Measurements from ENCODE around the gene YIPF3.
A peak's percentile ranks its signal among the peaks of the same experiment; 100 is the strongest.

Gene YIPF3

DNA sequence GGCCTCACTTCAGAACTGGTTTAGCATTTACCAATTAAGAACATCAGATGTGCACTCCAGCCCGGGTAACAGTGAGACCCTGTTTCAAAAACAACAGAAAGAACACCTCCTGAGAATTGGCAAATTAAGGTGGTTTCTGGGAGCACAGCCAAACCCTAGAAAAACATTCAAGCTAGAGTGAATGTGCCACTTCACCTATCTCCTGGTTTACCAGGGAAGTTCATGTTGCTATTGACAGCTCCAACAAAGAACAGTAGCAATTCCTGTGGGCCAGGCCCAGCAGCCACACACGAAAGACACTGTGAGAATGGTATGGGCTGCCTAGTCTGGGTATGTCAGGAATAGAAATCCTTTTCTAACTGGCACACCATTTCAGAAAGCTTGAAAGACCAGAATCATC is 5.1 kb upstream of the YIPF3 start:
- TF ChIP-seq ARNTL (CRISPR knock-in tag; IDR thresholded peaks at IDR 0.05; ENCODE audit: borderline replicate concordance, low read depth), result no peak
- no peak for TF ChIP-seq ZNF70 (CRISPR knock-in tag; IDR thresholded peaks at IDR 0.05)
- TF ChIP-seq, protein P1, sequence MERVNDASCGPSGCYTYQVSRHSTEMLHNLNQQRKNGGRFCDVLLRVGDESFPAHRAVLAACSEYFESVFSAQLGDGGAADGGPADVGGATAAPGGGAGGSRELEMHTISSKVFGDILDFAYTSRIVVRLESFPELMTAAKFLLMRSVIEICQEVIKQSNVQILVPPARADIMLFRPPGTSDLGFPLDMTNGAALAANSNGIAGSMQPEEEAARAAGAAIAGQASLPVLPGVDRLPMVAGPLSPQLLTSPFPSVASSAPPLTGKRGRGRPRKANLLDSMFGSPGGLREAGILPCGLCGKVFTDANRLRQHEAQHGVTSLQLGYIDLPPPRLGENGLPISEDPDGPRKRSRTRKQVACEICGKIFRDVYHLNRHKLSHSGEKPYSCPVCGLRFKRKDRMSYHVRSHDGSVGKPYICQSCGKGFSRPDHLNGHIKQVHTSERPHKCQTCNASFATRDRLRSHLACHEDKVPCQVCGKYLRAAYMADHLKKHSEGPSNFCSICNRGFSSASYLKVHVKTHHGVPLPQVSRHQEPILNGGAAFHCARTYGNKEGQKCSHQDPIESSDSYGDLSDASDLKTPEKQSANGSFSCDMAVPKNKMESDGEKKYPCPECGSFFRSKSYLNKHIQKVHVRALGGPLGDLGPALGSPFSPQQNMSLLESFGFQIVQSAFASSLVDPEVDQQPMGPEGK (CRISPR knock-in tag; IDR thresholded peaks at IDR 0.05; ENCODE audit: borderline replicate concordance), result no peak
- no peak for TF ChIP-seq ZNF565 (CRISPR knock-in tag; conservative IDR thresholded peaks at IDR 0.05; ENCODE audit: low read depth)
- TF ChIP-seq CSDC2 (CRISPR knock-in tag; IDR thresholded peaks at IDR 0.05), result no peak
- TF ChIP-seq ISL1 (CRISPR knock-in tag; IDR thresholded peaks at IDR 0.05), result no peak
- TF ChIP-seq SNAI2 (CRISPR knock-in tag; IDR thresholded peaks at IDR 0.05), result no peak
- TF ChIP-seq PPARA (CRISPR knock-in tag; IDR thresholded peaks at IDR 0.05; ENCODE audit: borderline replicate concordance), result no peak
- TF ChIP-seq ZC3H10 (CRISPR knock-in tag; IDR thresholded peaks at IDR 0.05), result no peak
- TF ChIP-seq ZNF8 (CRISPR knock-in tag; IDR thresholded peaks at IDR 0.05), result no peak
- TF ChIP-seq, protein P2, sequence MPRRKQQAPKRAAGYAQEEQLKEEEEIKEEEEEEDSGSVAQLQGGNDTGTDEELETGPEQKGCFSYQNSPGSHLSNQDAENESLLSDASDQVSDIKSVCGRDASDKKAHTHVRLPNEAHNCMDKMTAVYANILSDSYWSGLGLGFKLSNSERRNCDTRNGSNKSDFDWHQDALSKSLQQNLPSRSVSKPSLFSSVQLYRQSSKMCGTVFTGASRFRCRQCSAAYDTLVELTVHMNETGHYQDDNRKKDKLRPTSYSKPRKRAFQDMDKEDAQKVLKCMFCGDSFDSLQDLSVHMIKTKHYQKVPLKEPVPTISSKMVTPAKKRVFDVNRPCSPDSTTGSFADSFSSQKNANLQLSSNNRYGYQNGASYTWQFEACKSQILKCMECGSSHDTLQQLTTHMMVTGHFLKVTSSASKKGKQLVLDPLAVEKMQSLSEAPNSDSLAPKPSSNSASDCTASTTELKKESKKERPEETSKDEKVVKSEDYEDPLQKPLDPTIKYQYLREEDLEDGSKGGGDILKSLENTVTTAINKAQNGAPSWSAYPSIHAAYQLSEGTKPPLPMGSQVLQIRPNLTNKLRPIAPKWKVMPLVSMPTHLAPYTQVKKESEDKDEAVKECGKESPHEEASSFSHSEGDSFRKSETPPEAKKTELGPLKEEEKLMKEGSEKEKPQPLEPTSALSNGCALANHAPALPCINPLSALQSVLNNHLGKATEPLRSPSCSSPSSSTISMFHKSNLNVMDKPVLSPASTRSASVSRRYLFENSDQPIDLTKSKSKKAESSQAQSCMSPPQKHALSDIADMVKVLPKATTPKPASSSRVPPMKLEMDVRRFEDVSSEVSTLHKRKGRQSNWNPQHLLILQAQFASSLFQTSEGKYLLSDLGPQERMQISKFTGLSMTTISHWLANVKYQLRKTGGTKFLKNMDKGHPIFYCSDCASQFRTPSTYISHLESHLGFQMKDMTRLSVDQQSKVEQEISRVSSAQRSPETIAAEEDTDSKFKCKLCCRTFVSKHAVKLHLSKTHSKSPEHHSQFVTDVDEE (CRISPR knock-in tag; IDR thresholded peaks at IDR 0.05), result no peak
- TF ChIP-seq, protein P3, sequence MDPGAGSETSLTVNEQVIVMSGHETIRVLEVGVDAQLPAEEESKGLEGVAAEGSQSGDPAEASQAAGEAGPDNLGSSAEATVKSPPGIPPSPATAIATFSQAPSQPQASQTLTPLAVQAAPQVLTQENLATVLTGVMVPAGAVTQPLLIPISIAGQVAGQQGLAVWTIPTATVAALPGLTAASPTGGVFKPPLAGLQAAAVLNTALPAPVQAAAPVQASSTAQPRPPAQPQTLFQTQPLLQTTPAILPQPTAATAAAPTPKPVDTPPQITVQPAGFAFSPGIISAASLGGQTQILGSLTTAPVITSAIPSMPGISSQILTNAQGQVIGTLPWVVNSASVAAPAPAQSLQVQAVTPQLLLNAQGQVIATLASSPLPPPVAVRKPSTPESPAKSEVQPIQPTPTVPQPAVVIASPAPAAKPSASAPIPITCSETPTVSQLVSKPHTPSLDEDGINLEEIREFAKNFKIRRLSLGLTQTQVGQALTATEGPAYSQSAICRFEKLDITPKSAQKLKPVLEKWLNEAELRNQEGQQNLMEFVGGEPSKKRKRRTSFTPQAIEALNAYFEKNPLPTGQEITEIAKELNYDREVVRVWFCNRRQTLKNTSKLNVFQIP (CRISPR knock-in tag; IDR thresholded peaks at IDR 0.05; ENCODE audit: borderline replicate concordance, low read depth), result no peak
- no peak for ATAC-seq

DNA sequence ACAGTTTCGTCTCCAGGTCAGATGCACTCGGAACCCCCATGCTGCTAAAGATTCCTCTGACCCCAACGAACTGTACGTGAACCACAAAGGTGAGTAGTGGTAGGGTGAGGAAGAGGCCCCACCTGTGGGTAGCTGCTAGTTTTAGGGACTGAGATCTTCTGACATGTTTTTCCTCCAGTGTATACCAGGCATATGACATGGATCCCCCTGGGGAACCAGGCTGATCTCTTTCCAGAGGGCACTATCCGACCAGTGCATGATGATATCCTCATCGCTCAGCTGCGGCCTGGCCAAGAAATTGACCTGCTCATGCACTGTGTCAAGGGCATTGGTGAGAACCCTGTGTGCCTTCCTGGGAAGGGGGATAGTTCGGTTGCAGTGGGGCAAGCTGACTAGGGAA is 3.4 kb upstream of the YIPF3 start:
- TF ChIP-seq ZFP30 (CRISPR knock-in tag; IDR thresholded peaks at IDR 0.05) (no peak), ARNTL (CRISPR knock-in tag; IDR thresholded peaks at IDR 0.05; ENCODE audit: borderline replicate concordance, low read depth) (no peak), TOX (CRISPR knock-in tag; IDR thresholded peaks at IDR 0.05; ENCODE audit: borderline replicate concordance) (no peak)
- TF ChIP-seq, protein P3 (CRISPR knock-in tag; IDR thresholded peaks at IDR 0.05; ENCODE audit: borderline replicate concordance, low read depth), result no peak
- ATAC-seq, result no peak

DNA sequence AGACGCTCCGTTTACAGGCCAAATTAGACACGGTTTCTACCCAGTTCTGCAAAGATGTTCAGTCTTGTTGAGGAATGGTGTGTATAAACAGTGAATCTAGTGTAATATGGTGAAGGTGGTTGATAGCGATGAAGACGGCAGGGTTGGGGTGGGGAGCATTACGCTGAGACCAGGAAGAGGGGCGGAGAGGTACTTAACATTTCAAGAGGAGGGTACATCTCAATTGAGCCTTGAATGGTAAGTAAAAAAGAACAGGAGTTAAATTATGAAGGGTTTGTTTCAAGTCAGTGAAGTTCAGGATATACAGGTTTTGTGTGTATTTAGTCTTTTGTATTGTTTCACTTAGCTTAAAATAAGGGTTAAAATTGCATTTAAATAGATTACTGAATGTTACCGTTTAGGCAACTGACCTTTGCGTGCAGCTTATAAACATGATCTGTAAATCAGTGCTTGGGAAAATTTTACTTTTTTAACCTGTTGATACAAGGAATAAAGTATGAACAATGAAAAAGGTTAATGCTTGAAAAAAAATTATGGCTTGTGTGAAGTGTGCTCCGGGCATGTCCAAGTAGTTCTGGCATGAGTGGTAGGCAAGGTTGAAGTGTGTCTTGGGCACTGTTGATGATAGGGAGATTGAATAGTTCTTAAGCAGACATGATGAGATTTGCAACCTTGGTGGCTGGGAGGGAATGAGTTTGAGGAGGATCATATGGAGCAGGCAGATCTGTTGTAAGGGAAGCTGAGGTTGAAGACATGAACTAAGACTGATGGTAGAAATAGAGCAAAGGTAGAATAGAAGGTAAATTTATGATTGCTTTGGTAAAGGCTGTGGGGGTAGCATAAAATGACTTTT is 1.0 kb upstream of the YIPF3 start:
- no peak for TF ChIP-seq ZFP30 (CRISPR knock-in tag; IDR thresholded peaks at IDR 0.05)
- TF ChIP-seq ZNF70 (CRISPR knock-in tag; IDR thresholded peaks at IDR 0.05), result no peak
- TF ChIP-seq ESRRG (CRISPR knock-in tag; IDR thresholded peaks at IDR 0.05), result no peak
- TF ChIP-seq TOX (CRISPR knock-in tag; IDR thresholded peaks at IDR 0.05; ENCODE audit: borderline replicate concordance), result no peak
- TF ChIP-seq, protein P4, sequence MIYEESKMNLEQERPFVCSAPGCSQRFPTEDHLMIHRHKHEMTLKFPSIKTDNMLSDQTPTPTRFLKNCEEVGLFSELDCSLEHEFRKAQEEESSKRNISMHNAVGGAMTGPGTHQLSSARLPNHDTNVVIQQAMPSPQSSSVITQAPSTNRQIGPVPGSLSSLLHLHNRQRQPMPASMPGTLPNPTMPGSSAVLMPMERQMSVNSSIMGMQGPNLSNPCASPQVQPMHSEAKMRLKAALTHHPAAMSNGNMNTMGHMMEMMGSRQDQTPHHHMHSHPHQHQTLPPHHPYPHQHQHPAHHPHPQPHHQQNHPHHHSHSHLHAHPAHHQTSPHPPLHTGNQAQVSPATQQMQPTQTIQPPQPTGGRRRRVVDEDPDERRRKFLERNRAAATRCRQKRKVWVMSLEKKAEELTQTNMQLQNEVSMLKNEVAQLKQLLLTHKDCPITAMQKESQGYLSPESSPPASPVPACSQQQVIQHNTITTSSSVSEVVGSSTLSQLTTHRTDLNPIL (CRISPR knock-in tag; IDR thresholded peaks at IDR 0.05; ENCODE audit: low read depth), result no peak
- no peak for TF ChIP-seq BACH2 (CRISPR knock-in tag; IDR thresholded peaks at IDR 0.05; ENCODE audit: borderline replicate concordance)
- no peak for TF ChIP-seq TCF4 (CRISPR knock-in tag; IDR thresholded peaks at IDR 0.05; ENCODE audit: borderline replicate concordance)
- no peak for TF ChIP-seq ZFP3 (CRISPR knock-in tag; IDR thresholded peaks at IDR 0.05)
- TF ChIP-seq, protein P3 (CRISPR knock-in tag; IDR thresholded peaks at IDR 0.05; ENCODE audit: borderline replicate concordance, low read depth), result no peak
- TF ChIP-seq ZC3H10 (CRISPR knock-in tag; IDR thresholded peaks at IDR 0.05), result no peak
- no peak for TF ChIP-seq SNAI2 (CRISPR knock-in tag; IDR thresholded peaks at IDR 0.05)
- no peak for TF ChIP-seq GLIS3 (CRISPR knock-in tag; IDR thresholded peaks at IDR 0.05)
- TF ChIP-seq PPARA (CRISPR knock-in tag; IDR thresholded peaks at IDR 0.05; ENCODE audit: borderline replicate concordance), result no peak
- ATAC-seq, result peak; percentile 6

Measured in SK-N-SH treated with all-trans-retinoic acid at 6 μM for 48 hours (cell line).